NCI-H345 (cell line): ENCODE measurements around the gene KCNJ15.

Experiments used
- DNase-seq: peaks from one replicate; lab custom pipeline; 2025; lab: John Stamatoyannopoulos, UW

The KCNJ15 gene

GRCh38 chr21:38325731-38326420 is 69.1 kb downstream of the KCNJ15 start:
- DNase-seq: no peak

DNA sequence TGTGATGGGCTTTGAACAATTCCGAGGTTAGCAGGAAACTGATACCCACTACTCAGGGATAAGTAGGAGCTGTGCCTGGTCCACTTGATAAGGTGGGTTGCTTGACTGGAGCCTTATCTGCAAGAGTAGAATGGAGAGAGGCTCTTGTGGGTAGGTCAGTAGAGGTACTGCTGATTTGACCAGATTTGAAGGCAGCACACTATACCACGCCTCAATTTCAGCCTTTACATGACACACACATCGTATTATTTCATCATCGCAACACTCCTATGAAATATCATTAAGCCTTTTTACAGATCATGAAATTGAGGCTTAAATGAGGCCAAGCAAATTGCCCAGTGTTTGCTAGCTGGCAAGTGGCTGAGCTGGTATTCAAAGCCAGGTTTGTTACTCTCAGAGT is 69.6 kb downstream of the KCNJ15 start:
- no peak for DNase-seq

DNA sequence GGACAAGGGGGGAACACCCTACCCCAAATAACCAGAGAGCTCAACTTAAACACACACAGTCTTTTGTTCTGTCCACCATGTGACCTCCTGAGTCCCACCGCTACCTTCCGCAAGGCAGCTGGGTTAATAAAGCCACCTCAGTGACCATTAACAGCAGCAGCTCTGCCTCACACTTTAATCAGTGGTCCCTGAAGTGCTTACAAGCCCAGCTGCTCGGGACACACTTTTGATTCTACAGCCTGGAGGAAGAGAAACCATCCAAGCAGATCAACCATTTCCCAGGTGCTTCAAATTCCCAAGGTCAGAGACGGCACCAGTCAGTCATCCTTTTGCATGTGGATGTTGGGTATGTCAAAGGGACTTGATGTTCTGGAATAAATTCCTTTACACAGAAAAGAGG is 70.1 kb downstream of the KCNJ15 start:
- DNase-seq: no peak

DNA sequence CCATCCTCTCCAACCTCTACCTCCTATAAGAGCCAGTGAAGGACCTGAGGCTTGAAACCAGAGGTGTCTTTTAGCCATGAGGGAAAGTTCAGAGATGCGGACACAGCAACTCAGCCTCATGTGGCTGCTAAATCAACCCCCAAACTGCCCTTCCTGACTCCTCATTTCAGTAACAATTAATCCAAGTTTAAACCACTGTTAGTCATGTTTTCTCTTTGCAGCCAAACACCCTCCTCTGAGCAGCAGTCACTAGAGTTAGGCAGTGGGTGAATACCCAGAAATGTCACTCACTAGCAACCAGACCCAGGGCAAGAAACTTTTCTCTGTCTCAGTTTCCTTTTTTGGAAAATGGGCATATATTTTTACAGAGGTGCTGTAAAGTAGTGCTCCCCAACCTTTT is 71.2 kb downstream of the KCNJ15 start:
- DNase-seq: no peak

DNA sequence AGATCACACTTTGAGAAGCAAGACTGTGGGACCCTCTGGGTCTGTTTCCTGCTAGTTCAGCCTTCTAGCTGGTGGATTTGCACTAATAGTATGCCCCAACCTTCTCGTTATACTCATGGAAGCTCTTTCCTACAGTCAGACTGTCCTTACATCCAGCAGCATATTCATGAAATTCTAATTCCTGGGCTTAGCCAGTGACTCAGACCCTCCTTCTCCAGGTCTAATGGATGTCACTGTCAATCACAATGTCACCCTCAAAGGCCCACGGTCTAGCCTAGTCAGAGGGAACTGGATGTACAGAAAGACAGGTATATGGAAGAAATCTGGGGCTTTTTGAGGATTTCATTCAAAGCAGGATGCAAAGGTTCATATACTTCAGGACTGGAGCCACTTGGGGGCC is 72.4 kb downstream of the KCNJ15 start:
- no peak for DNase-seq

GRCh38 chr21:38330666-38331065 is 73.9 kb downstream of the KCNJ15 start:
- DNase-seq: no peak

DNA sequence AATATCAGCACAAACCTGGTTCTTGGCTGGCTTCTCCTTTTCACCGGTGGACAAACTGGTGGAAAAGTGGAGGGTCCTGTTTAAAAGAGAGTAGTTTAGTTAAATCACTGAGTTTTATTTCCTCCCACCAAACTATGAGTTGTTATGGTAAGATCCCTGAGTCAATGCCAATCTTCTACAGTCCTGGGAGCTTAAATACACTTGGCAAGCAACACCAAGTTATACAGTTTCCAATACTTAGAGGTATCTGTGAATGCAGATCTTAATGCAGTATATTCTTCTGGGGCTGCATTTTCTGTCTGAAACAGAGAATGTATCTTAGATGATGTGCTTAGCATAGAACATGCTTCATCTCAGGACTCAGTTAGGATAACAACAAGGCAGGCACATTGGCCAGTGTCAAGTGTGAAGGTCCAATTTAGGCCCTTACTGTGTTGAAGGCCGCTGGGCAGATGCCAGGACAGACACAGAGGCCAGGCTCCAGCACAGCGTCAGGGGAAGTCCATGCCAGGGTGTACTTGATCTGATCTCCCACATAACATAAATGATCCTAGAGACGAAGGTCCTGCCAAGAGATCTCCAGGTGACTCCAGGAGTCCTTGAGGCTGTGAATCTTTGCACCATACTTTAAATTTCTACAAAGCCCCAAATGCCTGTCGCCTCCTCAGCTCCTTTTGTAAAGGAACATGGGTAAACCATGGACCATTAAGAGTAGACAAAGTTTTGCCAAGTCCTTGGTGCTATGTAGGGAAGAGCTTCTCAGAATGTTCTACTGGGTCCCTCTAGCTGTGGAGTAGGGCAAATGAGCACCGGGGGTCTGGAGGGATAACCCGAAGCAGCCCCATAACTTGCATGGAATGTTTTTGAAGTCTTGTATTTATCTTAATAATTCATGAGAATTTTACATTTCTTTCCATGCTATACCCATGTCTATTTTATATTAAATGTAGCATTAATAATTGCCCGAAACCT is 76.8 kb downstream of the KCNJ15 start:
- DNase-seq: no peak

GRCh38 chr21:38334866-38335265 is 78.1 kb downstream of the KCNJ15 start:
- DNase-seq: no peak

DNA sequence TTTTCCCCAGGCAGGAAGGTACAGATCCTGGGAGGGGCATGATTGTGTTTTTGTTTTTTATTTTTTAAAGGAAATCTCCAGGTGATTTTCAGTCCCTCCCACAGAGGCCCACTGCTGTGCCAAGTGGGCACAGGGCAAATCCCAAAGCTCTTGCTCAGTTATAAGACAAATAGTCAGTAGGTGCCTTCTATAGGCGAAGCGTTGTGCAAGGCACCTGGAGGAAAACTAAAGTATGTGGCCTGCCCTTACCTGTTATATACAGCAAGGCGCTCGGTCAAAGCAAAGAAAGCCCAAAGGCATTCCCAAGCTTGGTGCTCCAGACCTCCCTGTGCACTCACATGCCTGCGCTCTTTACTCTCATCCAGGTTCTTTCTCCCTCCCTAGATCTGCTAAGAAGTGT is 81.0 kb downstream of the KCNJ15 start:
- no peak for DNase-seq

GRCh38 chr21:38340131-38340530 is 83.3 kb downstream of the KCNJ15 start:
- DNase-seq: no peak

DNA sequence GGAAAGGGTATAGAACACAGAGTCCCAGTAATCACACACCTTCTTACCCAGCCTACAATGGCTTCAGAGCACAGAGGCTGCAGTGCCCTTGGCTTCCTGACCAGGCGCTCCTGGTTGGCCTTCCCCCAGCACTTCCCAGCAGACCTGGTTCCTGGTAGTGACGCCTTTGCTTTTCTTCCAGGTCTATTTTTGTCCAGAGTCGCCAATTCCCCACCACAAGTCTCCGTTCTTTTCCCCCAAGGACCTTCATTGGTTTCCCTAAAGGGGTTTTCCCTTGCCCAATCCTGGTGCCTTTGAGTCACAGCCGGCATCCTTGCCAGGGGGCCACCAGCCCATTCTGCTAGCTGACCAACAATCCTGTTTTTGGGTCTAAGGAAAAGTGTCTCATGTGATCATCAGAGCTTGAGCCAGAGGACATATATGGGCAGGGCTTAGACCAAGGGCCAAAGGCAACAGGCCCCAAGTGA is 84.8 kb downstream of the KCNJ15 start:
- DNase-seq: no peak

GRCh38 chr21:38342739-38343138 is 85.9 kb downstream of the KCNJ15 start:
- DNase-seq: no peak

DNA sequence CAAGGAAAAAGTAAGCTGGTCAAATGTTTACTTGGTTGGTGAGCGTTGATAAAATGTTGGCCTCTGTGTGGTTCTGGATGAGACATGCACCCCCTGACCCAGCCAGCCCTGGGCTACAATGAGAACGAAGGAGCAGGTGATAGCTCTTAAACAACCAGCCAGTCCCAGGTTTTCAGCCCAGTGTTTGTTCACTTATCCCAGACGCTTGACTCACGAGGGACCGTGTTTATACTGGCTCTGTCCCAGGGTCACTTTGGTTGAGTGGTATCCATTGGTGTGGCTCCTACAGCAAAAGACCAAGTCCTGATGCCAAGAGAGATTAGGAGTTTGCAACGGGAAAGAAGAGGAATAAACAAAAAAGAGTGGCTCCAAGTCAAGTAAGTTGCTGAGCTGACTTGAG is 86.9 kb downstream of the KCNJ15 start:
- no peak for DNase-seq

DNA sequence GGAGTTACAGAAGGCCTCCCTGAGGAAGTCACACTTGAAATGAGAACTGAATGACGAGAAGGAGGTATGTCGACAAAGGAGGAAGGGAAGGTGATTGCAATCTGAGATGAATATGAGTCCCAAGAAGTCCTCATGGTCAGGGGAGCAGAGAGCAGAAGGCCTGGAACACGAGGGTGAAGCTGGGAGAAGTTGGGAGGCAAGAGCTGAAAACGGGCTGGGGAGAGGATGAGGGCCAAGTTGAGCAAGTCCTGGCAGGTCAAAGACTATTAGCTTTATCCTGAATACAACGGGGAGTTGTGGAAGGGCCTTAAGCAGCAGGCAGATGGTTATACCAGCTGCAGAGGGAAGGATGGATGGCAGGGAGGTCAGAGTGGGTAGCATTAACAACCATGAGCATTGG is 89.5 kb downstream of the KCNJ15 start:
- no peak for DNase-seq

DNA sequence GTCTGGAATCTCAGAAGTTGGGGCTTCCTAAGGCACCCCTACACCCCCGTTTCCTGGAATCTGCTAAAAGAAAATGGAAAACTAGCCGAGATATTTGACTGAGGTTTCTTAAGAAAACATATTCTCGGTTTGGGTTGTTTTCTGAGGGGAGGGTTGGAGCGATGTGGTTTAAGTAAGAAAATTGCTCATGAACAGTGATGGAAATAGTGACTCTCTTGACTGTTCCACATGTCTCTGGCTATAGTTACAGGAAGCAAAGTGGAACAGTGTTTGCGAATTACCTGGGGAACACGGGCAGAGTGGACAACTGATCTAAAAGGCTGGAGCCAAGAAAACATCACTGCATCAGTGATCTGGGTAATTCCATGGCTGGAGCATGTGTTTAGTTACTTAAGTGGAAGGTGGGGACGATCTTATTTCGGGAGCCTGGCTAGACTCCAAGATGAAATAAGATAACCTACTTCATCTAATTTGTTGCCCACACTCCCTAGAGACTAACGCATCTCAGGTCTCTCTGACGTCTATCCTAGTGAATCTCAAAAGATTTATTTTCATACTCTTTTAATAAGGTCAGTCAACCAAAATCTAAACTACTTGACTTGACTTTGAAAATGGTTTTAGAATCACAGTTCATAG is 92.4 kb downstream of the KCNJ15 start:
- DNase-seq: no peak

- DNase-seq: no peak
These were observed 93.2 kb downstream of the KCNJ15 start for GRCh38 chr21:38349977-38350376.

DNA sequence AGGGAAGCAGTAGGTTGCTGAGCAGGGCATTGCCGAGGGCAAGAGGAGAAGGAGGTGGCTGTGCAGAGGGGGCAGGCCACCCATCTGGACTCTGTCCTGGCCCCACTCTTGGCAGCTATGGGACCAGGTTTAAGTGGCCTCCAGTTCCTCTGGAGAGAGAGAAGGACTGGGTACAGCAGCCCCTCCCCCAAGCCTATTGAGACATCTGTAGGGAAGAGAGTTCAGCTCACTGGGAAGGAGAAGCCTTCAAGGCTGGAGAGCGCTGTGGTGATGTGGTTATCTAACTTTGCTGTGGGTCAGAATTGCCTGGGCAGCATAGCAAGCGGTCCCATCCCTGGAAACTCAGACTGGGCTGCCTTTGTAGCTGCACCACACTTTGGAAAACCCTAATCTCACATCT is 93.9 kb downstream of the KCNJ15 start:
- DNase-seq: no peak

GRCh38 chr21:38351176-38351959 is 94.6 kb downstream of the KCNJ15 start:
- no peak for DNase-seq

DNA sequence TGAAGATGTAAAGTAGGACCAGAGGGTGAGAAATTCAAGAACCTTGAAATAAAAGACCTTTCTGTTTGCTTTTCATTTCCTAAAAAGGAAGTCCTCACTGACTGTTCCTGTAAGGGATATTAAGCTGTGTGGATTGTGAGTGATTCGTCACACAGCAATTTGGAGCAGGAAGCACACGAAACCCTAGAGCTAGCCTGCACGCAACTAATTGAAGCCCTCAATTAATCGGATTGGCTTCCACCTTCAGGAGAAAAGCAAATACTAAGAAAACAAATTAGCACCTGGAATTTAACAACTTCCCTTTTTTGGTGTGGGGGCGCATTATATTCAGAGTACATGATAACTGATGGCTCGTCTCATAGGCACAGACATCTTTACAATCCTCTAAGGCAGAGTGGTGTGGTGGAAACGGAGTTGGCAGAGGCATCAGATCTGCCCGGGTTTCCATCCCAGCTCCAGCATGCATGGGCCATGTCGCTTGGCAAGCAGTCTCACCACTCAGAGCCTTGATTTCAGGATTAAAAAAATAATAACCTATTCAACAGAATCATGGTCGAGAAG is 95.2 kb downstream of the KCNJ15 start:
- no peak for DNase-seq

DNA sequence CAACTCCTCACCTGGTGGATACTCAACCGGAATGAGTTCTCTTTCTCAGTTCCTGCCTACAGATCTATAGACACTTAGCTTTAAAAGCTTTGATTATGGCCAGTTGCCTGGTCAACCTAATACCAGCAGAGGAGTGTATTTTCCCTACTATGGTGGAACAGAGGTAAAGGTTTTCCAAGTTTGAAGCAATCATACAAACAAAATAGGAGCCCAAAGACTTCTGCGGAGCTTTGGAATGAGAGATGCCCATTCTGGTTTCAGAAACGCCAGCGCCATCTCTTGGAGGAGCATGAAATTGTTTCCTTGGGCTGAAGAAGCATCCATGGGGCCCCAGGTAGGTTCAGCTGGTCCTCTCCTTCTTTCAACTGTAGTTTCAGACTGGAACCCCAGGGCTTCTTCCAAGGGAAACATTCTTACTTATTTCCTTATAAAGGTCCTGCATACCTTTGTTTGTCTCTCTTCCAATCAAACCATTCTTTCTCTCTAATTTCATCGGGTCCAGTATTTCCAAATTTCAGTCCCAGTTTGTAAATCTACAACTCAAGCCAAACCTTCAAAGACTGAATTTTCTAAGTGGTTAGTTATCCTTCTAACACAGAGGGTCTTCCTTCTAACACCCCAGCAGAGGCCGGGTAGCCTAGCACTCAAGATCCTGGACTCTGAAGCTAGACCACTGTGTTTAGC is 95.9 kb downstream of the KCNJ15 start:
- no peak for DNase-seq

- no peak for DNase-seq
These were observed 97.4 kb downstream of the KCNJ15 start for GRCh38 chr21:38354231-38354630.
